Stomach (tissue), 9 donors: Measurements from ENCODE around the gene ASIC2. TPM values are rescaled to one million over a fixed set of nuclear protein-coding genes. Genes with fewer than 3 reads are reported as not detected.
A peak's percentile ranks its signal among the peaks of the same experiment; 100 is the strongest.

ENCODE experiments used
- DNase-seq, 2 donors: peaks; one replicate each; pipeline versions ENCODE4 v3.0.0 to v3.0.0-alpha.2; 2013 to 2019
- H3K27ac ChIP-seq, 5 donors: fragments of 200-600 bp in 4 of 5; sonication (generic) in 4 of 5; one replicate each; pipeline ENCODE4 v1.5.1; 2013 to 2019; ENCODE audit warnings: mild to moderate bottlenecking in 1 of 5, moderate library complexity in 1 of 5
- H3K27me3 ChIP-seq, 3 donors: fragments of 200-600 bp; sonication (generic); one replicate each; pipeline ENCODE4 v1.5.1; 2017 to 2019; ENCODE audit warnings: mixed run types in 1 of 3
- H3K36me3 ChIP-seq, 4 donors: fragments of 200-600 bp; sonication (generic); 1 replicate in 3 of 4; 2 replicates in 1 of 4; pipeline ENCODE4 v1.5.1; 2016 to 2019
- H3K4me1 ChIP-seq, 4 donors: fragments of 200-600 bp; sonication (generic); one replicate each; pipeline ENCODE4 v1.5.1; 2016 to 2019
- H3K4me3 ChIP-seq, 4 donors: fragments of 200-600 bp; sonication (generic) in 3 of 4; one replicate each; pipeline ENCODE4 v1.5.1; 2016 to 2019; ENCODE audit warnings: mild to moderate bottlenecking in 1 of 4
- H3K9me3 ChIP-seq, 4 donors: fragments of 200-600 bp; sonication (generic); one replicate each; pipeline ENCODE4 v1.5.1; 2016 to 2019
- EP300 ChIP-seq: sonication (generic); formaldehyde crosslinking; IDR thresholded peaks from one replicate; pipeline ENCODE4 v1.6.1; 2017; ENCODE audit warnings: antibody characterized with exemption
- POLR2A ChIP-seq, 4 donors: fragments of 450-650 bp; IDR thresholded peaks; one replicate each; pipeline ENCODE4 v1.6.1; 2016; ENCODE audit warnings: antibody characterized with exemption in 4 of 4, control low read depth in 2 of 4, mild to moderate bottlenecking in 1 of 4, moderate library complexity in 1 of 4
- POLR2AphosphoS5 ChIP-seq, 3 donors: sonication (generic); formaldehyde crosslinking; IDR thresholded peaks; one replicate each; pipeline ENCODE4 v1.6.1; 2016; ENCODE audit warnings: antibody characterized with exemption in 3 of 3
- WGBS, 5 donors: extraction: QIAGEN DNeasy Blood & Tissue Kit in 3 of 5; methylation state at CpG; one replicate each; pipeline versions ENCODE4 v1.1.5 to v1.1.7; 2013 to 2018; 5-methylcytosine and 5-hydroxymethylcytosine counted together
- intact Hi-C: fragments of 100-400 bp; cut with DNase I; formaldehyde crosslinking; loops from one replicate; pipeline ENCODE4 v1.15.1; 2023; ENCODE audit warnings: low total_unique reads
- polyA plus RNA-seq, 3 donors: library from polyadenylated mRNA; stranded (reverse); fragments of 200-250 nt; gene quantifications; one replicate each; pipeline ENCODE4 v1.2.3, GENCODE V29; 2013
- total RNA-seq, 5 donors: library from RNA; depleted of rRNA; stranded (reverse); fragments of >200 nt; gene quantifications; one replicate each; pipeline versions ENCODE4 v1.1.0 to v1.2.3, GENCODE V29; 2014 to 2016
- TF ChIP-seq, protein P1 (sequence below), 7 experiments: fragments of 450-650 bp in 4 of 7; fragments of 200-600 bp in 3 of 7; sonication (generic) in 3 of 7; IDR thresholded peaks; one replicate each; pipeline ENCODE4 v1.5.1; 2016 to 2019; ENCODE audit warnings: antibody characterized with exemption in 7 of 7, control low read depth in 2 of 7, mild to moderate bottlenecking in 1 of 7
- donor health status: healthy with polysubstance abuse.
- donor health status: Bipolar disorder and iron deficiency.
- donor health status: healthy.

ASIC2 gene
- total and polyA plus RNA-seq, 8 donors = 0.13 to 0.18 TPM; not detected in 6

DNA sequence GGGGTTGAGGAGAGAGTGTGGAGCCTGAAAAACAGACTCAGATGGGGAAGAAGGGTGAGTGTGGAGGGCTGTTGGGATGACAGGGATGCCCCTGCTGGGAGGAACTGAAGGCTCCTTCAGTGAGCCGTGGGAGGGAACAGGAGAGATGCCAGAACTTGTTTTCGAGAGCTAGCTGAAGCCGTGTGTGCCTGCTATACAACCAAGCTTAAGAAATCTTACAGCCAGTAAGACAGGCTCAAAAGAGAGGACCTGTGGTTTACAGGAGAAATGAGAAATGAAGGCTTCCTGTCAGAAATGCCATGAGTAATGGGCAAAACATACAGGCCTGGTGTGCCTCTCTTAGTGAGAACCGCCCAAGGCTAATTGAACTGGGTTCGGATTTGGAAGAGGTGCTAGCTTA, 201.8 kb downstream of the ASIC2 start:
- 53 to 72% (median 69%) methylated on average over 5 of the region's 5 CpGs for WGBS, 5 donors
- Histone ChIP-seq H3K36me3 (no peaks in the 10 kb centered on the region), H3K27ac (no peak overlapping the region), H3K27me3 (peaks cover 0 to 71% (median 18%) of the 10 kb centered on the region in 3 donors), H3K4me1 (no peaks in the 10 kb centered on the region), H3K4me3 (no peak overlapping the region), H3K9me3 (no peaks in the 10 kb centered on the region)
- intact Hi-C loops = no loop called here
- TF ChIP-seq EP300 (no peak), POLR2A (IDR thresholded peaks at IDR 0.05) (no peak), POLR2AphosphoS5 (IDR thresholded peaks at IDR 0.05) (no peak)
- TF ChIP-seq, protein P1, sequence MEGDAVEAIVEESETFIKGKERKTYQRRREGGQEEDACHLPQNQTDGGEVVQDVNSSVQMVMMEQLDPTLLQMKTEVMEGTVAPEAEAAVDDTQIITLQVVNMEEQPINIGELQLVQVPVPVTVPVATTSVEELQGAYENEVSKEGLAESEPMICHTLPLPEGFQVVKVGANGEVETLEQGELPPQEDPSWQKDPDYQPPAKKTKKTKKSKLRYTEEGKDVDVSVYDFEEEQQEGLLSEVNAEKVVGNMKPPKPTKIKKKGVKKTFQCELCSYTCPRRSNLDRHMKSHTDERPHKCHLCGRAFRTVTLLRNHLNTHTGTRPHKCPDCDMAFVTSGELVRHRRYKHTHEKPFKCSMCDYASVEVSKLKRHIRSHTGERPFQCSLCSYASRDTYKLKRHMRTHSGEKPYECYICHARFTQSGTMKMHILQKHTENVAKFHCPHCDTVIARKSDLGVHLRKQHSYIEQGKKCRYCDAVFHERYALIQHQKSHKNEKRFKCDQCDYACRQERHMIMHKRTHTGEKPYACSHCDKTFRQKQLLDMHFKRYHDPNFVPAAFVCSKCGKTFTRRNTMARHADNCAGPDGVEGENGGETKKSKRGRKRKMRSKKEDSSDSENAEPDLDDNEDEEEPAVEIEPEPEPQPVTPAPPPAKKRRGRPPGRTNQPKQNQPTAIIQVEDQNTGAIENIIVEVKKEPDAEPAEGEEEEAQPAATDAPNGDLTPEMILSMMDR (IDR thresholded peaks at IDR 0.05) = no peak
- DNase-seq = peak in 1 of 2 donors; percentile 11

DNA sequence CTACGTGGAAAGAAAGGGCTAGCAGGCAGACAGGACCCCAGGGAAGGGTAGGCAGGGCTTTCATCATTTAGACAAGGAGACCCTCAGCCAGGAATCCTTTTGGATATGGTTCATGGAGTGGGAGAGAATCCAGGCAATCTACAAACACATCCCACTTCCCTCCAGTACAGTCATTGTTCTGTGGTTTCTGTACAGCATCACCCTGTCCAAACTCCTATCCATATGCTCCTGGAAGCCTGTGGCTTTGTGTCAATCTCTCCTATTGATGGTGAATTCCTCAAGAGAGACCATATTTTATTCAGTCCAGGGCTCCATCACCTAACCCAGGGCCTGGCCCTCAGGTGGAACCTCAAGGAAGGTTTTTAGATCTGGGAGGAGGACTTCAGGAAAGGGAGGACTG, 202.3 kb downstream of the ASIC2 start:
- 8 to 43% (median 17%) methylated on average over 1 of the region's 1 CpG for WGBS, 5 donors
- peaks cover 0 to 70% (median 18%) of the 10 kb centered on the region in 3 donors for H3K27me3 ChIP-seq
- no peaks in the 10 kb centered on the region for H3K9me3 ChIP-seq
- no peak for DNase-seq
- H3K27ac ChIP-seq = no peak overlapping the region
- no peak overlapping the region for H3K4me3 ChIP-seq
- H3K36me3 ChIP-seq = no peaks in the 10 kb centered on the region
- TF ChIP-seq POLR2A (IDR thresholded peaks at IDR 0.05) (no peak), POLR2AphosphoS5 (IDR thresholded peaks at IDR 0.05) (no peak), EP300 (no peak)
- TF ChIP-seq, protein P1 (IDR thresholded peaks at IDR 0.05) = no peak
- H3K4me1 ChIP-seq = no peaks in the 10 kb centered on the region
- intact Hi-C loops = no loop called here

DNA sequence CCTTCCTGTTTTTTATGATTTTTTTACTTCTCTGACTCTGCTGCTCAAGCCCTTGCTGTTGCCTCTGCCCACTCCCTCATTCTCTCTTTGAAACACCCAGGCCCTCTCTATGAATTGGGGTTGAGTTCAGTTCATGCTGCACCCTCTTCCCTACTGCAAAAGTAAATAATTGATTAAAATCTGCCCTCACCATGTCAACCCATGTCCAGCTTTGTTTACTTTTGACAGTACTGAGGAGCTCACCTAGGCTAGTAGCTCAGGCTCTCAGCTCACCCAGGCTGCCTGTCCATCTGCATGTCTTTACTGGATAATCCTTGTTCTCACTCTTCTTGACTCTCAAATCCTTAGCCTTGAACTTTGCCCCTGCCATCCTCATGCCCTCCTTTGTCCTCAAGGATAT, 206.2 kb downstream of the ASIC2 start:
- Histone ChIP-seq H3K36me3 (no peaks in the 10 kb centered on the region), H3K4me1 (no peaks in the 10 kb centered on the region), H3K27ac (no peak overlapping the region), H3K9me3 (no peaks in the 10 kb centered on the region), H3K27me3 (peaks cover 0 to 64% (median 19%) of the 10 kb centered on the region in 3 donors), H3K4me3 (no peak overlapping the region)
- intact Hi-C loops = no loop called here
- TF ChIP-seq, protein P1 (IDR thresholded peaks at IDR 0.05) = no peak
- TF ChIP-seq POLR2AphosphoS5 (IDR thresholded peaks at IDR 0.05) (no peak), POLR2A (IDR thresholded peaks at IDR 0.05) (no peak), EP300 (no peak)
- no peak for DNase-seq

DNA sequence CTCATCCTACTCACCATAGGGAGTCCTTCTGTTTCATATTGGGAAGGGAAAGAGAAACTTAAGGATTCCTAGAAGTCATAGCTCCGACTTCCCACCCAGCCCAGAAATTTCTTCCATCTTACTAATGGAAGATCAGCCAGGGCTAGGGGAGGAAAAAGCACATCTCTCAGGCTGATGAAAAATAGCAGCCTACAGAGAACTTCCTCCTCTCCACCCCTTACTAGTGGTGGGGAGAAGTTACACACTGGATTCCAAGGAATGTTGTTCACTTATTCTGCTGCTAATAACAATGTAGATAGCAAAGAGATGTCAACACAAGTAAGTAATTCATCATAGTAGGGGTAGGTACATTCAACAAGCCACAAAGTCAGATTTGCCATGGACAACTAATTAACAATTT, 207.1 kb downstream of the ASIC2 start:
- Histone ChIP-seq H3K27me3 (peaks cover 0 to 64% (median 24%) of the 10 kb centered on the region in 3 donors), H3K9me3 (no peaks in the 10 kb centered on the region), H3K27ac (no peak overlapping the region), H3K4me3 (no peak overlapping the region), H3K4me1 (no peaks in the 10 kb centered on the region), H3K36me3 (no peaks in the 10 kb centered on the region)
- 52 to 79% (median 62%) methylated on average over 1 of the region's 1 CpG for WGBS, 5 donors
- TF ChIP-seq POLR2AphosphoS5 (IDR thresholded peaks at IDR 0.05) = no peak
- no peak for TF ChIP-seq POLR2A (IDR thresholded peaks at IDR 0.05)
- TF ChIP-seq EP300 = no peak
- TF ChIP-seq, protein P1 (IDR thresholded peaks at IDR 0.05) = no peak
- intact Hi-C loops = no loop called here
- peak in 1 of 2 donors; percentile 19 for DNase-seq
